HG02759 (cell line): Measurements from ENCODE around the gene PIF1.
A peak's percentile ranks its signal among the peaks of the same experiment; 100 is the strongest.

ENCODE experiments used
- ATAC-seq: cut with Tn5 transposase; IDR thresholded peaks from one replicate; pipeline ENCODE4 v1.9.1; 2021; ENCODE audit warnings: mild to moderate bottlenecking, moderate library complexity; ENCODE audit not compliant: unreplicated experiment

The PIF1 gene

DNA sequence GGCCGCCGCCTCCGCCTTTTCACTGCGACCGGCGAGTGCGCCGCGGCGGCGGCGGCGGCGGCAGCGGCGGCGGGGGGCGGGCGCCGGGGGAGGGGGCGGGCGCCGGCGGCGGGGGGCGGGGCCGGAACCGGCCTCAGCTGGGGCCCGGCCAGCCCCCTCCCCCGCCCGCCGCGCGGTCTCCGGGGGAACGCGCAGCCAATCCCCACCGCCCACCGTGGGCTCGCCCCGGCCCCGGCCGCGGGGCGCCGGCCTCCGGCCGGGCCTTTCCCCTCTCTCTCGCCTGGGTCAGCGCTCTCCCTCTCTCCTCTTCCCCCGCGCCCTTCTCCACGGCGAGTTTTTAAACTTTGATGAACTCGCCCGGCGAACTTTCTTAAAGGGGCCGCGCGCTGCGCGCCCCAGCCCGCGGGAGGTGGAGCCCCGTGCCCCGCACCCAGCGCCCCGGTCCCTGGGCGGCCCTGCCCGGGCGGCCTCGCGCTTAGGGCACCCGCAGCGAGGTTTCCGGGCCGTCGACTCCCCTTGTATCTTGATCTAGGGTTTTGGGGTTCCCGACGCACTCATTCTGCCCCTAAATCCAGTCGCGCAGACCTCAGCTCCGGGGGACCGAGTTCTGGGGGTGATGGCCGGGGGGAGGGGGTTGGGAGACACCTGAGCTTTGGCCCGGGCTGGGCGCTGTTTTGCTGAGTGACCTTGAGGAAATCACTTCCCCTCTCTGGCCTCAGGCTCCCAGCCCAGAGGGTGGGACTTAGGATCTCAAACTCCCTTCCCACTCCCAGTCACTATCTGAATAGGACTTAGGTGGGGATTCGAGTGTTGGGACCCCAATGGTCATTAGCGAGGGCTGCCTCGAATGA is 49.7 kb downstream of the PIF1 start, which contains the start of gene RBPMS2:
TSS of gene RBPMS2 (minus strand) at position 39 of the 851 bp plus-strand sequence. CDS start 270 bp downstream, outside the sequence.
- ATAC-seq: peak; percentile 71

DNA sequence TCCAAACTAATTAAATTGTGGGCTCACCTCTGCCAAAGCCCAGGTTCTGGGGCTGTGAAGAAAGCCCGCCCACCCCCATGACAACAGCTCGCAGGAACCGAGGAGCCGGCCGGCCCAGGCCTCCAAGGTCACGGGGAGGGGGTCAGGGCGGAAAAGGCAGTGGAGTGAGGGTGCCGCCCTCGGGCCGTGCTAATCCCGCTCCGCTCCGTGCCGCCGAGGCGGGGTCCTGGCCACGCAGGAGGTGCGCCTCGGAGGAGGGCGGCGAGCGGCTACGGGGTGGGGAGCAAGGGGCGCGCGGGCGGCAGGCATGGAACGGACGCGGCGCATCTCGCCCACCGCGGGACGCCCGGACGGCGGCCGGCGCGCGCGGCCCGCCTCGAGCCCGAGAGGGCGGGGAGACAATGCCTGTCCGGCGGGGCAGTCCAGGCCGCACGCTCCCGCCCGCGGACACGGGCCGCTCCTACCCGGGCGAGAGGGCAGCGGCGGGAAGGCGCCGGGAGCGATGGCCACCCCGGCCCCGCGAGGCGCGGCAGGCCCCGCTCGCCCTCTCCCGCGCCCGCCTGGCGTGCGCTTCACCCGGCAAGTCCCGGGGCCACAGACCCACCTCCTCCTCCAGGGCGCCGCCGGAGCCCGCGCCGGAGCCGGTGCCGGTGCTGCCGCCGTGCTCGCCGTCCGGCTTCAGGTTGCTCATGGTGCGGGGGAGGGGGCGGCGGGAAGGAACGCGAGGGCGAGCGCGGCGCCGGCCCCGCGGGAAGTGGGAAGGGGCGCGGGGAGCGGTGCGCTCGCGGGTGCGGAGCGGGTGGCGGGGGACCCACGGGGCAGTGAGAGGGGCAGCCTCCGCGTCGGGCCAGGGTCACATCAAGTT is 50.6 kb downstream of the PIF1 start:
- ATAC-seq: peak; percentile 32

DNA sequence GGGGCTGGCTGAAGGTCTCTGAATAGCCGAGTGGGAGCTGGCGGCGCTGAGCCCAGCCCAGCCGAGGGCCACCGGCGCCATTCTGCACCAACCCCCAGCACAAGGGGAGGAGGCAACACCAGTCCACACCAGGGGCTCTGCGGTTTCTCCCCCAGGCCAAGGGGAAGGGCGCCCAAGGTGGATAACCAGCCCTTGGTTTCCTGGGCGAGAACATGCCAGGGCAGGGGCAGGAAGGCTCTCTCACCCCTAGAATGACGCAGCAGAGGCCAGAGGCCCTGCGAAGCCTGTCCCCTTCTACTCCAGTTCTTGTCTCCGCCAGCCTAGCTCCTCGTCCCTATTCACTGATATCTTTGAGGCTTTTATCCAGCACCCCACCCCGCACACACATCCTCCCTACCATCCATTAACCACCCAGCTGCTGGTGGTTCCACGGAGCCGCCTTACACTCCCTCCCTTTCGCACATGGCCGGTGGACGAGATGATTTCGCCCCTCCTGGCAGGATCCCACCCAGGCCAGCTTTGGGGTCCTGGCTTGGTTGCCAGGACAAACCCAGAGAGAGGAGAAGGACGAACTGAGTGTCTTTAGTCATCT is 51.3 kb downstream of the PIF1 start:
- ATAC-seq: no peak

DNA sequence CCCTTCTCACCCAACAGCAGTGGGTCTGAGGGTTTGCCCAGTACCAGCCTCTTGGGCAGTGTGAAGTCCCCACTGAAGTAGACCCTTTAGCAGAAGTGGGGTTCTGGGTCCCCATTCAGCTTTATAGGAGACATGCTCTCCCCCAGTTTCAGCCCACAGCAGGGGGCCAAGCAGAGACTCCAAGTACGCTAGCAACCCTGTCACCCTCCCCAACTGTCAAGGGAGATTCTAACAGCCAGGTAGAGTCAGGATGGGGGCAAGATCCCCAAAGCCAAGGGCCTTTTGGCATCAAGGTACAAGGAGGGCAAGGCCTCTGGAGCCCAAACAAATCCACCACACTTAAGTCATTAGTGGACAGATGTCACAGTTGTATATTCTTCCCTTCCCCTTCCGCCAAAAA is 51.8 kb downstream of the PIF1 start:
- ATAC-seq: no peak

DNA sequence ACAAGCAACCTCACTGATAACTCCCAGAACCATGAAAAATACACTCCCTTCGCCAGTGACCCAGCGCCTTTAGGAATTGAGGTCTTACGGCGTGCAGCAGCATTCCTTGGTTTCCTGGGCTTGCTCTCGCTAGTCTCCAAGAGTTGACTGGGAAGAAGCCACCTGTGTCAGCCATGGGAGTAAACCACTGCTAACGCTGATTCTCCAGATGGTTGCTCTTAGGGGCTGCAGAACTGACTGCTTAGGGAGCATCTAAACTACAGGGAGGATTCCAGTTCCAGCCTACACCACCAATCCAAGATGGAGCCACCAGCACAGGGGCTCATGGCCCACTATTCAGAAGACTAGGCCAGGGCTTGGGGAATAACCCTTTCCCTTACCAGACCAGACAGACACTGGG is 52.5 kb downstream of the PIF1 start:
- ATAC-seq: no peak

DNA sequence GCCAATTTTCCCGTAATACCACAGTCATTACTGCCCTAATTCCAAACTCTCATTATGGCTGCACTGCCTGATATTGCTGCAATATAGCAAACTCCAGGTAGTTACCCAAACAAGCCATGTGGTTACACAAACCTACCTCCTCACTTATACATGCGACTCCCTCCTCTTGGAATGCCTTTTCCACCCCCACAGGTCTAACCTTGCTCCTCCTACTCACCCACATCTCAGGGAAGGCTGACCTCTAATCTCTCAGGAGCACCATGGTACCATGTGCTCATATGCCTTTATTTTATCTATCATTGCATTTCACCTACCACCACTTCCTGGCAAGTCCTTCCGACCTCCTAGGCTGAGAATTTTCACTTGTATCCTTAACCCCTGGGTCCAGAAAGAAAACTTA is 53.0 kb downstream of the PIF1 start:
- ATAC-seq: no peak

DNA sequence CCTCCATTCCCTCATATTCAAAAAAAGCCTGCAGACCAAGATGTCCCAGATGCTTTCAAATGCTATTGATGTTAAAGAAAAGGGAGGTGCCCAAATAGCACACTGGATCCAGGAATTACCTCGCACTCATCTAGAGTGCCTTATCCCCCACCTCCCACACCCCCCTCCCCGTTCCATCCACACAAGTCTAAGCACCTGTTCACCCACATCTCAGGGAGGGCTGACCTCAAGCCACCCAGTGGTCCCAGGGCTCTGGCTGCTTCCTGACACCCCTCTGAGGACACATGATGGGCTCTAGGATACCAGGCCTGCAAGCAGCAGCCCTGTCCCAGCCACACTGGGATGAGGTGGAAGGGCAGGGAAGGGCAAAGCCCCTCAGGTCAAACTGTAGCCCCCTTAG is 54.8 kb downstream of the PIF1 start:
- no peak for ATAC-seq

DNA sequence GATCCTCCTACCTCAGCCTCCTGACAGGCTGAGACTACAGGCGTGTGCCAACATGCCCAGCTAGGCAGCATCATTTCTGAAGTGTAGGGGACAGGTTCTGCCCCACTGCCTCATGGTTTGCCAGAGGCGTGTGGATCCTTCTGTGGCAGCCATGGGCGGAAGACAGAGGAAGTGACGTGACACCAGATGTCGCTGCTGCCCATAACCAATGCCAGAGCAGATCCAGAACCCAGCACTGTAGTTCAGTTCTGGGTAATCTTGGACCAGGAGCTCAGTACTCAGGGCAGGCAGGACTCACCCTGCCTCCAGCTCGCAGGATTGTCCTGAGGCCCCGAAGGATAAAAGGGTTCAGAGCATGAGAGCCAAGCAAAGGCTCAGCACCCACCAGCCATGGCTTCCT is 58.2 kb downstream of the PIF1 start:
- ATAC-seq: no peak

DNA sequence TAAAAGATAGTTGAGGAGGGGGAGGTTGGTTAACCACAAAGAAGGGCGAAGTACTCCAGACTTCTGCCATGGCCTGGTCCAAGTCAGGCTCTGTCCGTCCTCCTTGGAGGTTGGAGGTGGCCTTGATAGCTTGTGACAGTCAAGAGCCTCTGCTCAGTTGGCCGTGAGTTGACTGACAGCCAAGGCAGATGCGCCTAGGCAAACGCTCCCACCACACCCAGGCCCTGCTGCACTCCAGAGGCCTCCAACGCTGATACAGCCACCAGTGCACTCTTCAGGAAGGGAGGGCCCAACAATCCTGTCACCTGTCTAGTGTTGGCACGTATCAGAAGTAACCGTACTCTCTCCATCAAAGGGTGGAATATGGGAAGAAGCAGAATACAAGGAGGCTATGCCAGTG is 59.4 kb downstream of the PIF1 start:
- no peak for ATAC-seq
